ENCODE data around the gene RPUSD4. TPM values are rescaled to one million over a fixed set of nuclear protein-coding genes. Genes with fewer than 3 reads are reported as not detected.

RPUSD4 gene
- total RNA-seq, 2 donors from 2014 or later, result 33.2 to 41.2 TPM

- H3K9me3 ChIP-seq (ENCODE audit: control insufficient read depth, low read length, poor library complexity, severe bottlenecking), result no peaks in the 10 kb centered on the region
- peaks cover 4% of the 10 kb centered on the region for H3K4me1 Mint-ChIP-seq
- ATAC-seq, result no peak
- no peaks in the 10 kb centered on the region for H3K27me3 Mint-ChIP-seq
- DNase-seq, result no peak
- no peak overlapping the region for H3K27ac Mint-ChIP-seq
- no peaks in the 10 kb centered on the region for H3K36me3 Mint-ChIP-seq (ENCODE audit: low read depth)
- H3K4me3 Mint-ChIP-seq, result no peak overlapping the region
These were observed 15.1 kb upstream of the RPUSD4 start for GRCh38 chr11:126226334-126227084.

- ATAC-seq, result no peak
- Mint-ChIP-seq H3K4me1 (peaks cover 6% of the 10 kb centered on the region), H3K36me3 (ENCODE audit: low read depth) (no peaks in the 10 kb centered on the region), H3K27me3 (no peaks in the 10 kb centered on the region), H3K4me3 (no peak overlapping the region), H3K27ac (no peak overlapping the region)
- H3K9me3 ChIP-seq (ENCODE audit: control insufficient read depth, low read length, poor library complexity, severe bottlenecking), result no peaks in the 10 kb centered on the region
- no peak for DNase-seq
These were observed 13.8 kb upstream of the RPUSD4 start for GRCh38 chr11:126225295-126225665.

DNA sequence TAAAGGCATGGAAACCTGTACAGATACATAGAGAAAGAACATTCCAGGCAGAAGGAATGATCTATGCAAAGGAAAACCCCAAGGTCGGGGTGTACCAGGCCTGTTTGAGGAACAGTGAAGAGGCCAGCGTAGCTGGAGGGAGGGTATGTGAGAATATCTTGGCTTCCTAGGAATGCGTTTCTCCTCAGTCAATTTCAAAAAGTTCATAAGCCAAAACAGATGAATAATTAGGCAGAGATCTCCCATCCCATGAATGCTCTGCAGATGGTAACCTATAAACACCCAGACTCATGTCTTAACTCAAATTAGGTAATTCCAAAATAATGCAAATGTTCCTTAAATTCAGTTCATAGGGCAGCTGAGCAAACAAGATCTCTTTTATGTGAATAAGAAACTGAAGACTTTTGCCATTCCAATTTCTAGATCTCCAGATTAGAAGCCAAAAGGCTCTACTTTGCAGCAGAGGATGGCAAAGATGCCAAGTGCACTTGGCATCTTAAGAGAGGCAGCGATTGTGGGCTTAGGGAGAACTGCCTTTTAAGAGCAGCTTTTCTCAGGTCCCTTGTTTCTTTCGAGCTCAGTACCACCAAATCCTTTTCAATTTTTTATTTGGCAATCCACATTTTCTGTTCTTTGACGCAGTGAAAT is 13.3 kb upstream of the RPUSD4 start:
- no peaks in the 10 kb centered on the region for H3K27me3 Mint-ChIP-seq
- peaks cover 6% of the 10 kb centered on the region for H3K4me1 Mint-ChIP-seq
- no peak overlapping the region for H3K4me3 Mint-ChIP-seq
- ATAC-seq, result no peak
- no peaks in the 10 kb centered on the region for H3K9me3 ChIP-seq (ENCODE audit: control insufficient read depth, low read length, poor library complexity, severe bottlenecking)
- H3K27ac Mint-ChIP-seq, result no peak overlapping the region
- no peak for DNase-seq
- H3K36me3 Mint-ChIP-seq (ENCODE audit: low read depth), result no peaks in the 10 kb centered on the region

GRCh38 chr11:126219547-126219946 is 8.1 kb upstream of the RPUSD4 start:
- no peaks in the 10 kb centered on the region for H3K27me3 Mint-ChIP-seq
- H3K9me3 ChIP-seq (ENCODE audit: control insufficient read depth, low read length, poor library complexity, severe bottlenecking), result no peaks in the 10 kb centered on the region
- H3K4me1 Mint-ChIP-seq, result peaks cover 22% of the 10 kb centered on the region
- H3K27ac Mint-ChIP-seq, result no peak overlapping the region
- DNase-seq, result no peak
- ATAC-seq, result no peak
- H3K4me3 Mint-ChIP-seq, result no peak overlapping the region
- H3K36me3 Mint-ChIP-seq (ENCODE audit: low read depth), result no peaks in the 10 kb centered on the region

DNA sequence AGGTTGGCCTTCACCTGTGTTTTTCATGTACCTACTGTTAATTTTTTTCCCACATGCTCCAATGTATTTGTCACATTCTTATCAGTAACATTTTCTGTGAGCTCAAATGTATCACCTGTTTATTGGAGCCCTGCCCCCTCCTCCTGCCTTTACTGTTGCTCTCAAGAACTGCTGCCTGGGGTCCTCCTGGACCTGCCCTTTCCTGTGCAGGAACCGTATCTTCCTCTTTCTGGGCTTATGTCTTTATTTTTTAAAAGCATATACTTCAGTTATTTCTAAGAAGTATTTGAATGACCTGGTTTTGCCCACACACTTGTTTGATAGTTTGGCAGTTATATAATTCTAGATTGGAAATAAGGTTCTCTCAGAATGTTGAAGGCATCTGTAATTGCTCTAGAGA is 6.0 kb upstream of the RPUSD4 start:
- Mint-ChIP-seq H3K27me3 (no peaks in the 10 kb centered on the region), H3K27ac (peak overlapping the region; percentile 69), H3K4me3 (no peak overlapping the region), H3K4me1 (peaks cover 29% of the 10 kb centered on the region), H3K36me3 (ENCODE audit: low read depth) (peaks cover 2% of the 10 kb centered on the region)
- H3K9me3 ChIP-seq (ENCODE audit: control insufficient read depth, low read length, poor library complexity, severe bottlenecking), result no peaks in the 10 kb centered on the region
- DNase-seq (no peak), ATAC-seq (no peak)

GRCh38 chr11:126216526-126217305 is 5.3 kb upstream of the RPUSD4 start:
- no peak overlapping the region for H3K4me3 Mint-ChIP-seq
- H3K27me3 Mint-ChIP-seq, result no peaks in the 10 kb centered on the region
- H3K4me1 Mint-ChIP-seq, result peaks cover 36% of the 10 kb centered on the region
- DNase-seq, result no peak
- H3K9me3 ChIP-seq (ENCODE audit: control insufficient read depth, low read length, poor library complexity, severe bottlenecking), result no peaks in the 10 kb centered on the region
- ATAC-seq, result no peak
- peaks cover 2% of the 10 kb centered on the region for H3K36me3 Mint-ChIP-seq (ENCODE audit: low read depth)
- peak overlapping the region; percentile 69 for H3K27ac Mint-ChIP-seq

- Mint-ChIP-seq H3K36me3 (ENCODE audit: low read depth) (peaks cover 4% of the 10 kb centered on the region), H3K27ac (no peak overlapping the region)
- no peak for ATAC-seq
These were observed 3.4 kb upstream of the RPUSD4 start for GRCh38 chr11:126214841-126215240.

DNA sequence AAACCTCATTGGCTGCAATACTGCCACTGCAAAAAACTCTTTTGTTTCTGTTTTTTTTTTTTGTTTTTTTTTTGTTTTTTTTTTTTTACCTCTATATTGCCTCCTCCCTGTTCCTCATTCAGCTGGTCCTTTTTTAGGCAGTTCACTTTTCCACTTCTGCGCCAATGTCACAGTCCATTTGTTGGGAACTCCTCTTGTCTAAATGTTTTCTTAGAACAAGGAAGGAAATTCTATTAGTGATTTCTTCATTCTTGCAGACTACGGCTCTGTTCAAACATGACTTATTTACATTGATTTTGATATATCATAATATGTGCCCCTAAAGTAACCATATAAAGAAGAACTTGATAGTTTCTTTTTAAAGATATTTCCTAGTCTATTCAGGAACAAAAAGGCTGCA is 3.0 kb upstream of the RPUSD4 start:
- ATAC-seq, result no peak
- DNase-seq, result no peak
- Mint-ChIP-seq H3K4me1 (peaks cover 46% of the 10 kb centered on the region), H3K36me3 (ENCODE audit: low read depth) (peaks cover 4% of the 10 kb centered on the region), H3K4me3 (no peak overlapping the region), H3K27ac (no peak overlapping the region), H3K27me3 (no peaks in the 10 kb centered on the region)
- no peaks in the 10 kb centered on the region for H3K9me3 ChIP-seq (ENCODE audit: control insufficient read depth, low read length, poor library complexity, severe bottlenecking)

More at GRCh38 chr11:126214841-126215240, 3.4 kb upstream of the RPUSD4 start:
- Mint-ChIP-seq H3K4me1 (peaks cover 46% of the 10 kb centered on the region), H3K27me3 (no peaks in the 10 kb centered on the region), H3K4me3 (no peak overlapping the region)
- no peak for DNase-seq
- H3K9me3 ChIP-seq (ENCODE audit: control insufficient read depth, low read length, poor library complexity, severe bottlenecking), result no peaks in the 10 kb centered on the region

DNA sequence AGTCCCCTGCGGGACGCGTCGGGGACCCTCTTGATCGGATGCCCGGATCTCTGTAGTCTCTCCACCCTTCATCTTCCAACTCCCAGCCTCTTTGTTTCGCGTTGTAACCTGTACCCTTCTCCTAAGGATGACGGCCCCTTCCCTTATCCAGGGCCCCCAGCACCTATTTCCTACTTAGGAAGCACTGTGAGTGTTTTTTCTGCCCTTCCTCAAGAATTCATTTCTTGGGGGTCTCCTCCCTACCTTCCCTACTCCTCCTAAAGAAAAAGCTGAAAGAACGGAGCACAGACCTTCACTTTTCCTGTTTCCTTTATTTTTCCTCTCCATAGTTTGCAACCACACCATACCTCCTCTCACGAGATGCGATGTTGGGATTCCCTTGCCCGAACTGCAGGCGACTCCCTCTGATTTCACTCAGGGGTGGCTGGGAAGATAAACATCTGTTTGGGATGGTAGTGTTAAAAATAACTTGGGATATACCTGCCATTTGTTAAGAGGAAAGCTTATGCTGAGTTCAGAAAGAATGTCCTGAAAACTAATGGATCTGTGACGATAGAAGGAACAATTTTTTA is 725 bp upstream of the RPUSD4 start:
- Mint-ChIP-seq H3K27me3 (no peaks in the 10 kb centered on the region), H3K4me3 (peak overlapping the region; percentile 99), H3K27ac (peak overlapping the region; percentile 97), H3K36me3 (ENCODE audit: low read depth) (peaks cover 4% of the 10 kb centered on the region), H3K4me1 (peaks cover 31% of the 10 kb centered on the region)
- no peak for ATAC-seq
- DNase-seq, result no peak
- no peaks in the 10 kb centered on the region for H3K9me3 ChIP-seq (ENCODE audit: control insufficient read depth, low read length, poor library complexity, severe bottlenecking)

- no peak for ATAC-seq
These were observed 597 bp downstream of the RPUSD4 start for GRCh38 chr11:126210871-126211235.

GRCh38 chr11:126207896-126208295 is 3.6 kb downstream of the RPUSD4 start:
- DNase-seq (no peak), ATAC-seq (no peak)
- H3K27ac Mint-ChIP-seq, result no peak overlapping the region
- no peaks in the 10 kb centered on the region for H3K27me3 Mint-ChIP-seq
- no peaks in the 10 kb centered on the region for H3K9me3 ChIP-seq (ENCODE audit: control insufficient read depth, low read length, poor library complexity, severe bottlenecking)
- peaks cover 24% of the 10 kb centered on the region for H3K4me1 Mint-ChIP-seq
- H3K36me3 Mint-ChIP-seq (ENCODE audit: low read depth), result peaks cover 9% of the 10 kb centered on the region
- H3K4me3 Mint-ChIP-seq, result no peak overlapping the region

More at GRCh38 chr11:126210871-126211235, 597 bp downstream of the RPUSD4 start:
- H3K9me3 ChIP-seq (ENCODE audit: control insufficient read depth, low read length, poor library complexity, severe bottlenecking), result no peaks in the 10 kb centered on the region
- H3K4me1 Mint-ChIP-seq, result peaks cover 29% of the 10 kb centered on the region
- peaks cover 6% of the 10 kb centered on the region for H3K36me3 Mint-ChIP-seq (ENCODE audit: low read depth)
- H3K27me3 Mint-ChIP-seq, result no peaks in the 10 kb centered on the region
- no peak for DNase-seq
- peak overlapping the region; percentile 99 for H3K4me3 Mint-ChIP-seq
- peak overlapping the region; percentile 97 for H3K27ac Mint-ChIP-seq

DNA sequence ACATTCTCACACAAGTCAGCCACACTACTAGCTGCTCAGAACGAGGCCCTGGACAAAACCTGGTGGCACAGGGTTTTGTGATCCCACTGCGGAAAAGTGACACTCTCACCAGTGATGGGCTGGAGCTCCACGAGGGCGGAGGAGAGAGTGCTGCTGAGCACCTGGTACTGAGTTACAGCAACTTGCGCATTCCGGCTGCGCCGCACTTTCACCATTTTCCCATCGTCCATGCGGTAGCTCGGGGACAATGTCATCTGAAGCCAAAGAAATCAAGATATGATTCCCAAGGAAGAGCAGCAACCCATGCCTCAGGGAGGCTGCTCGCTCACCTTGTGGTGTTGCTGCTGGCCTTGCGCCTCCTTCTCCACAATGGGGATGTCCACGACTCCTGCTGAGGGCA is 6.1 kb downstream of the RPUSD4 start:
- Mint-ChIP-seq H3K27ac (no peak overlapping the region), H3K4me1 (peaks cover 4% of the 10 kb centered on the region), H3K36me3 (ENCODE audit: low read depth) (peaks cover 11% of the 10 kb centered on the region), H3K27me3 (no peaks in the 10 kb centered on the region), H3K4me3 (no peak overlapping the region)
- ATAC-seq (no peak), DNase-seq (no peak)
- H3K9me3 ChIP-seq (ENCODE audit: control insufficient read depth, low read length, poor library complexity, severe bottlenecking), result no peaks in the 10 kb centered on the region

GRCh38 chr11:126202646-126203359 is 8.6 kb downstream of the RPUSD4 start:
- Mint-ChIP-seq H3K4me1 (peaks cover 2% of the 10 kb centered on the region), H3K27me3 (no peaks in the 10 kb centered on the region), H3K36me3 (ENCODE audit: low read depth) (peaks cover 16% of the 10 kb centered on the region), H3K4me3 (no peak overlapping the region), H3K27ac (no peak overlapping the region)
- DNase-seq (no peak), ATAC-seq (no peak)
- no peaks in the 10 kb centered on the region for H3K9me3 ChIP-seq (ENCODE audit: control insufficient read depth, low read length, poor library complexity, severe bottlenecking)
